K562 (cell line): ENCODE measurements around the gene S100A6. TPM values are rescaled to one million over a fixed set of nuclear protein-coding genes. Genes with fewer than 3 reads are reported as not detected.

Experiments
- ADNP ChIP-seq: fragments of 200-800 bp; sonication (Bioruptor generic); IDR thresholded peaks from 2 replicates; pipeline ENCODE4 v1.6.1; 2016; ENCODE audit warnings: missing genetic modification characterization, missing compliant biosample characterization
- BDP1 ChIP-seq: IDR thresholded peaks from 3 replicates; pipeline ENCODE4 v1.6.1; 2011; ENCODE audit not compliant: insufficient read length, insufficient read depth
- CHD2 ChIP-seq: IDR thresholded peaks from 2 replicates; pipeline ENCODE4 v1.6.1; 2011; ENCODE audit warnings: low read depth, low read length
- DMBX1 ChIP-seq: fragments of 250-450 bp; sonication (Bioruptor Pico); IDR thresholded peaks from 2 replicates; pipeline ENCODE4 v1.8.0; 2022; ENCODE audit warnings: inconsistent platforms, mild to moderate bottlenecking, moderate library complexity, borderline replicate concordance
- RBFOX2 ChIP-seq: fragments of 200-400 bp; formaldehyde crosslinking; IDR thresholded peaks from 2 replicates; pipeline ENCODE4 v1.6.1; 2017; ENCODE audit warnings: low read depth, mild to moderate bottlenecking, low read length, moderate library complexity
- SMAD4 ChIP-seq: fragments of 250-450 bp; sonication (Bioruptor Pico); conservative IDR thresholded peaks from 2 replicates; pipeline ENCODE4 v1.8.0; 2021; ENCODE audit warnings: inconsistent platforms, mild to moderate bottlenecking, moderate library complexity
- SRSF7 ChIP-seq: fragments of 200-400 bp; formaldehyde crosslinking; optimal IDR thresholded peaks from 2 replicates; pipeline ENCODE3; 2017; ENCODE audit warnings: mild to moderate bottlenecking, low read depth, low read length
- TAF7 ChIP-seq: fragments of 450-650 bp; IDR thresholded peaks from 2 replicates; pipeline ENCODE4 v1.6.1; 2016; ENCODE audit warnings: missing genetic modification characterization, missing compliant biosample characterization
- TFAM ChIP-seq: fragments of 250-450 bp; sonication (Bioruptor Pico); conservative IDR thresholded peaks from 2 replicates; pipeline ENCODE4 v1.5.0; 2021; ENCODE audit warnings: mild to moderate bottlenecking, moderate library complexity
- ZNF589 ChIP-seq: fragments of 200-800 bp; sonication (Bioruptor generic); IDR thresholded peaks from 2 replicates; pipeline ENCODE4 v1.6.1; 2016; ENCODE audit warnings: low read depth, missing genetic modification characterization, missing compliant biosample characterization
- polyA plus RNA-seq, 8 experiments: library from polyadenylated mRNA; depleted of rRNA in 4 of 8; stranded (reverse) in 5 of 8; unstranded in 3 of 8; fragments of >200 nt; fragmentation: Nextera tagmentation in 2 of 8; fragmentation: Illumina TruSeq in 1 of 8; extraction: Ambion mirVana in 2 of 8; extraction: Trizol in 1 of 8; gene quantifications; 2 replicates each; pipeline versions ENCODE4 v1.2.1 to v1.2.3, GENCODE V29; 2011 to 2014; ENCODE audit warnings: inconsistent platforms in 1 of 8, missing spikeins in 1 of 8
- total RNA-seq, 7 experiments: library from RNA; depleted of rRNA in 6 of 7; stranded (reverse); fragments of >200 nt in 6 of 7; fragmentation: Illumina TruSeq in 2 of 7; extraction: Trizol in 2 of 7; gene quantifications; 2 replicates each; pipeline versions ENCODE4 v1.2.1 to v1.2.3, GENCODE V29; 2011 to 2021; ENCODE audit warnings: low replicate concordance in 1 of 7
- TF ChIP-seq, protein P1 (sequence below): IDR thresholded peaks from 2 replicates; pipeline ENCODE4 v1.6.1; 2011; ENCODE audit warnings: borderline replicate concordance, low read depth, mild to moderate bottlenecking, moderate library complexity, low read length; ENCODE audit not compliant: insufficient read depth, poor library complexity, severe bottlenecking
- TF ChIP-seq, protein P2 (sequence below): fragments of 250-450 bp; sonication (Bioruptor Pico); IDR thresholded peaks from 2 replicates; pipeline ENCODE4 v1.5.1; 2021; ENCODE audit warnings: mild to moderate bottlenecking
- TF ChIP-seq, protein P3 (sequence below): sonication (generic); formaldehyde crosslinking; IDR thresholded peaks from 2 replicates; pipeline ENCODE4 v1.8.0; 2022; ENCODE audit warnings: mild to moderate bottlenecking, missing genetic modification reagents
- TF ChIP-seq, protein P4 (sequence below), 2 experiments: IDR thresholded peaks; 2 replicates each; pipeline ENCODE4 v1.6.1; 2012; ENCODE audit warnings: improper control_type of control experiment in 2 of 2, low read depth in 2 of 2, low read length in 2 of 2, borderline replicate concordance in 1 of 2

S100A6 gene
- total and polyA plus RNA-seq, 9 of the 15 experiments (the other 6 are each of a cell fraction or from before 2014, with no cell fraction given), result 9.8 to 66.5 (median 23.2) TPM

DNA sequence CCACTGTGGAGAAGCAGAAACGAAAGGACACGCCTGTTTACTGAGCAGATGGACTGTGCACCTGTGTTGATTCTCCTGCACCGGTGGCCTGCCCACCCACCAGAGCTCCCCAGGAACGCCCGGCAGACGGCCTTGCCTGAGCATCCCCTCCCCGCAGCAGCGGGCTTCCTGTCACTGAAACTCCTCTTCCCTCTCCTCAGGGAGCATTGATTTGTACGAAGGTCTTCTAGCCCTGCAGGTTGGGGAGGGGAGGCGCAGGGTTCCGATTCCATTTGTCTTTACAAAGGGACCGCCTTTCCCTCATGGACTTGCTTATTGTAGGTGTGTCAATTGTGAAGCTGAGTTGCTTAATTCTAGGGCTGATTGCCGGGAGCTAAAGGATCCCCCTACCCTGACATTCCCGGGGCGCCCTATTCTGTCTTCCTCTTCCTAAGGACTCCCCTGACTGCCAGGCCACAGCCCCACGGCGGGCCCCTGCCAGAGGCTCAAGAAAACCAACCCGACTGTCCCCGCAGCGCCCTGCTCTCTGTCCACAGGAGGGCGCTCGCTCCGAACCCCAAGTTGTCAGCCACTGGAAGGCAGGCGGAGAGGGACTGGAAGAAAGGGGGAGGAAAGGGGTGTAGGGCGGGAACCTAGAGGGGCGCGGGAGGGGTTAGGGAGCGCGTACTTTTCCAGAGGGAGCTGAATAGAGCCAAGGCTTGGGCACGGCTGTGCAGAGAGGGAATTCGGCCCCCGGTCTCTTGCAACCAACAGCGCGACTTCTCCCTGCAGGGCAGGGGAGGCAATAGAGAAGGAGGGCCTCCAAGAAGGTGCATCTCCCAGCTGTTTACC lies 2.8 kb downstream of the S100A6 start (continued):
- TF ChIP-seq, protein P1, sequence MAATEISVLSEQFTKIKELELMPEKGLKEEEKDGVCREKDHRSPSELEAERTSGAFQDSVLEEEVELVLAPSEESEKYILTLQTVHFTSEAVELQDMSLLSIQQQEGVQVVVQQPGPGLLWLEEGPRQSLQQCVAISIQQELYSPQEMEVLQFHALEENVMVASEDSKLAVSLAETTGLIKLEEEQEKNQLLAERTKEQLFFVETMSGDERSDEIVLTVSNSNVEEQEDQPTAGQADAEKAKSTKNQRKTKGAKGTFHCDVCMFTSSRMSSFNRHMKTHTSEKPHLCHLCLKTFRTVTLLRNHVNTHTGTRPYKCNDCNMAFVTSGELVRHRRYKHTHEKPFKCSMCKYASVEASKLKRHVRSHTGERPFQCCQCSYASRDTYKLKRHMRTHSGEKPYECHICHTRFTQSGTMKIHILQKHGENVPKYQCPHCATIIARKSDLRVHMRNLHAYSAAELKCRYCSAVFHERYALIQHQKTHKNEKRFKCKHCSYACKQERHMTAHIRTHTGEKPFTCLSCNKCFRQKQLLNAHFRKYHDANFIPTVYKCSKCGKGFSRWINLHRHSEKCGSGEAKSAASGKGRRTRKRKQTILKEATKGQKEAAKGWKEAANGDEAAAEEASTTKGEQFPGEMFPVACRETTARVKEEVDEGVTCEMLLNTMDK, result peak; percentile 43
- TF ChIP-seq CHD2 (no peak), TAF7 (tag) (no peak), SRSF7 (no peak), DMBX1 (CRISPR knock-in tag) (no peak), ADNP (tag) (no peak), TFAM (CRISPR knock-in tag) (no peak), SMAD4 (CRISPR knock-in tag) (no peak), BDP1 (no peak), ZNF589 (CRISPR knock-in tag) (no peak), RBFOX2 (0 out of 2 replicates have a peak, but pooled peaks have one; percentile 43)
- TF ChIP-seq, protein P2, sequence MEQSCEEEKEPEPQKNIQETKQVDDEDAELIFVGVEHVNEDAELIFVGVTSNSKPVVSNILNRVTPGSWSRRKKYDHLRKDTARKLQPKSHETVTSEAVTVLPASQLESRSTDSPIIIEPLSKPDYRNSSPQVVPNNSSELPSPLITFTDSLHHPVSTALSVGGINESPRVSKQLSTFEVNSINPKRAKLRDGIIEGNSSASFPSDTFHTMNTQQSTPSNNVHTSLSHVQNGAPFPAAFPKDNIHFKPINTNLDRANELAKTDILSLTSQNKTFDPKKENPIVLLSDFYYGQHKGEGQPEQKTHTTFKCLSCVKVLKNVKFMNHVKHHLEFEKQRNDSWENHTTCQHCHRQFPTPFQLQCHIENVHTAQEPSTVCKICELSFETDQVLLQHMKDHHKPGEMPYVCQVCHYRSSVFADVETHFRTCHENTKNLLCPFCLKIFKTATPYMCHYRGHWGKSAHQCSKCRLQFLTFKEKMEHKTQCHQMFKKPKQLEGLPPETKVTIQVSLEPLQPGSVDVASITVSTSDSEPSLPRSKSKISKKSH (CRISPR knock-in tag), result no peak
- TF ChIP-seq, protein P3, sequence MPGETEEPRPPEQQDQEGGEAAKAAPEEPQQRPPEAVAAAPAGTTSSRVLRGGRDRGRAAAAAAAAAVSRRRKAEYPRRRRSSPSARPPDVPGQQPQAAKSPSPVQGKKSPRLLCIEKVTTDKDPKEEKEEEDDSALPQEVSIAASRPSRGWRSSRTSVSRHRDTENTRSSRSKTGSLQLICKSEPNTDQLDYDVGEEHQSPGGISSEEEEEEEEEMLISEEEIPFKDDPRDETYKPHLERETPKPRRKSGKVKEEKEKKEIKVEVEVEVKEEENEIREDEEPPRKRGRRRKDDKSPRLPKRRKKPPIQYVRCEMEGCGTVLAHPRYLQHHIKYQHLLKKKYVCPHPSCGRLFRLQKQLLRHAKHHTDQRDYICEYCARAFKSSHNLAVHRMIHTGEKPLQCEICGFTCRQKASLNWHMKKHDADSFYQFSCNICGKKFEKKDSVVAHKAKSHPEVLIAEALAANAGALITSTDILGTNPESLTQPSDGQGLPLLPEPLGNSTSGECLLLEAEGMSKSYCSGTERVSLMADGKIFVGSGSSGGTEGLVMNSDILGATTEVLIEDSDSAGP (CRISPR knock-in tag), result no peak
- TF ChIP-seq, protein P4, sequence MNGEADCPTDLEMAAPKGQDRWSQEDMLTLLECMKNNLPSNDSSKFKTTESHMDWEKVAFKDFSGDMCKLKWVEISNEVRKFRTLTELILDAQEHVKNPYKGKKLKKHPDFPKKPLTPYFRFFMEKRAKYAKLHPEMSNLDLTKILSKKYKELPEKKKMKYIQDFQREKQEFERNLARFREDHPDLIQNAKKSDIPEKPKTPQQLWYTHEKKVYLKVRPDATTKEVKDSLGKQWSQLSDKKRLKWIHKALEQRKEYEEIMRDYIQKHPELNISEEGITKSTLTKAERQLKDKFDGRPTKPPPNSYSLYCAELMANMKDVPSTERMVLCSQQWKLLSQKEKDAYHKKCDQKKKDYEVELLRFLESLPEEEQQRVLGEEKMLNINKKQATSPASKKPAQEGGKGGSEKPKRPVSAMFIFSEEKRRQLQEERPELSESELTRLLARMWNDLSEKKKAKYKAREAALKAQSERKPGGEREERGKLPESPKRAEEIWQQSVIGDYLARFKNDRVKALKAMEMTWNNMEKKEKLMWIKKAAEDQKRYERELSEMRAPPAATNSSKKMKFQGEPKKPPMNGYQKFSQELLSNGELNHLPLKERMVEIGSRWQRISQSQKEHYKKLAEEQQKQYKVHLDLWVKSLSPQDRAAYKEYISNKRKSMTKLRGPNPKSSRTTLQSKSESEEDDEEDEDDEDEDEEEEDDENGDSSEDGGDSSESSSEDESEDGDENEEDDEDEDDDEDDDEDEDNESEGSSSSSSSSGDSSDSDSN (IDR thresholded peaks at IDR 0.05; ENCODE audit: borderline replicate concordance in 1 of 2, low read depth in 2 of 2, low read length in 2 of 2), result 0 out of 4 replicates have a peak, but pooled peaks of 1 of the 2 experiments have one; percentile 26
